LNCaP clone FGC (cell line): ENCODE measurements around the gene OR2A12.

Experiments used
- DNase-seq: peaks from one replicate; pipeline ENCODE4 v3.0.0-alpha.2; 2011; ENCODE audit warnings: low read depth
- H3K4me3 ChIP-seq: 2 replicates; pipeline ENCODE4 v1.5.1; 2011; ENCODE audit warnings: mild to moderate bottlenecking, low read depth, low read length, control low read depth
- TF ChIP-seq, protein P1 (sequence below): IDR thresholded peaks from 2 replicates; pipeline ENCODE4 v1.5.1; 2012; ENCODE audit warnings: mild to moderate bottlenecking; ENCODE audit not compliant: control insufficient read depth, insufficient read depth; ENCODE audit errors: extremely low read depth

OR2A12 gene

DNA sequence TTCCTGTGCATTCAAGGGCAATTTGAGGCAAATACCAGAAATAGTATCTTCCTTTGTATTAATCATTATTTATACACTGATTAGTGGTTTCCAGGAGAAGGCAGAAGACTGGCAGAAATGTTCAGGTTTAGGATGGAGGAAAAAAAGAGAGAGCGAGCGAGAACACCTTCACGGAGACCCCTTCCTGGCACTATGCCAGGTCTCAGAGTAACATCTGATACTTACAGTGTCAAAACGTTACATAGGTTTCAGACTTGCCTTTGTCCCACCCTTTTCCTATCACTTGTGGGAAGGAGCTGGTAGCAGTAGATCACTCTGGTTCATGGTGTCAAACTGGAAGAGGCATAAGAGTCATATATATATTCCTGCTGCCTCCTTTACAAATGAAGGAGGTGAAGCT is 652 bp downstream of the OR2A12 start:
- H3K4me3 ChIP-seq = no peak overlapping the region
- TF ChIP-seq, protein P1, sequence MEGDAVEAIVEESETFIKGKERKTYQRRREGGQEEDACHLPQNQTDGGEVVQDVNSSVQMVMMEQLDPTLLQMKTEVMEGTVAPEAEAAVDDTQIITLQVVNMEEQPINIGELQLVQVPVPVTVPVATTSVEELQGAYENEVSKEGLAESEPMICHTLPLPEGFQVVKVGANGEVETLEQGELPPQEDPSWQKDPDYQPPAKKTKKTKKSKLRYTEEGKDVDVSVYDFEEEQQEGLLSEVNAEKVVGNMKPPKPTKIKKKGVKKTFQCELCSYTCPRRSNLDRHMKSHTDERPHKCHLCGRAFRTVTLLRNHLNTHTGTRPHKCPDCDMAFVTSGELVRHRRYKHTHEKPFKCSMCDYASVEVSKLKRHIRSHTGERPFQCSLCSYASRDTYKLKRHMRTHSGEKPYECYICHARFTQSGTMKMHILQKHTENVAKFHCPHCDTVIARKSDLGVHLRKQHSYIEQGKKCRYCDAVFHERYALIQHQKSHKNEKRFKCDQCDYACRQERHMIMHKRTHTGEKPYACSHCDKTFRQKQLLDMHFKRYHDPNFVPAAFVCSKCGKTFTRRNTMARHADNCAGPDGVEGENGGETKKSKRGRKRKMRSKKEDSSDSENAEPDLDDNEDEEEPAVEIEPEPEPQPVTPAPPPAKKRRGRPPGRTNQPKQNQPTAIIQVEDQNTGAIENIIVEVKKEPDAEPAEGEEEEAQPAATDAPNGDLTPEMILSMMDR = no peak
- no peak for DNase-seq

DNA sequence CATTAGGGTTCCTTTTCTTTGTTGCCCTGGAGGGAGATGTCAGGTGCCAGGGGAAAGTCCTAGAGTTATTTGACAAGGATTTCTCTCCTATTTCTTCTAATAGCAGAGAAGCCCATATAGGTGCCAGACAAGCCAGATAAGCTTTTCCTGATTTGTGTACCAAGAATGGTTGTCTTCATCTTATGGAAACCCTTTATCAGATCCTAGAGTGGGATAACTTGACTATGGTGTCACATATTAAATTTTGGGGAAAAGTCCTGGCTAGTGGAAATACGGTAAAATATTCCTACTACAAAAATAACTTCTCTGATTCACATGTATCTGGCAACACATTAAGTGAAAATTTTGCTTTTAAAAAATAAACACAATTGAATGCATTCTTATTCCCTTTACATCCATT is 1.2 kb downstream of the OR2A12 start:
- TF ChIP-seq, protein P1 = no peak
- no peak overlapping the region for H3K4me3 ChIP-seq
- DNase-seq = no peak

DNA sequence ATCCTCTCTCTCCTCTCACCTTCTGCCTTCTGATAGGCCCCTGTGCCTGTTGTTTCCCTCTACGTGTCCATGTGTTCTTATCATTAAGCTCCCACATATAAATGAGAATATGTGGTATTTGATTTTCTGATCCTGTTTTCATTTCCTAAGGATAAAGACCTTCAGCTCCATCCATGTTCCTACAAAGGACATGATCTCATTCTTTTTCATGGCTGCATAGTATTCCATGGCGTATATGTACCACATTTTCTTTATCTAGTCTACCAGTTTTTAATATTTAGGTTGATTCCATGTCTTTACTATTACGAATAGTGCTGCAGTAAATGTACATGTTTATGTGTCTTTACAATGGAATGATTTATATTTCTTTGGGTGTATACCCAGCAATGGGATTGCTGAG is 4.6 kb downstream of the OR2A12 start:
- TF ChIP-seq, protein P1 = no peak
- DNase-seq = no peak
- no peak overlapping the region for H3K4me3 ChIP-seq

DNA sequence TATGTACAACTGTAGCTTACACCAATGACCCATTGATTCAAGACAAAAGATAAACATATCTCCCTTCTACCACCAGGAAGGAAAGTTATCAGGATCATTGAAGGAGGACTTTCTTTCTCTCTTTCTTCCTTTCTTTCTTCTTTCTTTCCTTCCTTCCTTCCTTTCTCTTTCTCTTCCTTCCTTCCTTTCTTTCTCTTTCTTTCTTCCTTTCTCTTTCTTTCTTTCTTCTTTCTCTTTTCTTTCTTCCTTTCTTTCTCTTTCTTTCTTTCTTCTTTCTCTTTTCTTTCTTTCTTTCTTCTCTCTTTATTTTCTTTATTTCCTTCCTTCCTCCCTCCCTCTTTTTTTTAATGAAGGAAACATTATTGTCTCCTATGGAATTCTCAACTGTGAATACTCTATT is 12.7 kb downstream of the OR2A12 start:
- DNase-seq = no peak
- TF ChIP-seq, protein P1 = no peak
- no peak overlapping the region for H3K4me3 ChIP-seq

DNA sequence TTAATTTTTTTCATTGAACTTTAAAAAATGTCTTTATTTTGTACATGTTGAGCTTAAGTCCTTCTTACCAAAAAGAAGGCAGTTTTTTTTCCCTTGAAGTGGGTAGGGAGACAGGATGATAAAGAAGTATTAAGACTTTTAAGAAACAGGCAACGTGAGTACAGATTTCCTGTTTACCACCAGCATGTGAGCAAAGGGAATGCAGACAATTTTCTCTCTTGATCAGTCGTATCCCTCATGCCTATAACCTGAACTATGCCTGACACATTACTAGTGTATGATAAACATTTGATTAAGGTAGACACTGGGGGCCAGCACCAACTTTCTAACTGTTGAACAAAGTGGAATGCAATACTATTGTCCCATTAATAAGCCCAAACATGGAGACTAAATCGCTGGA is 14.5 kb downstream of the OR2A12 start:
- no peak overlapping the region for H3K4me3 ChIP-seq
- TF ChIP-seq, protein P1 = no peak
- no peak for DNase-seq

DNA sequence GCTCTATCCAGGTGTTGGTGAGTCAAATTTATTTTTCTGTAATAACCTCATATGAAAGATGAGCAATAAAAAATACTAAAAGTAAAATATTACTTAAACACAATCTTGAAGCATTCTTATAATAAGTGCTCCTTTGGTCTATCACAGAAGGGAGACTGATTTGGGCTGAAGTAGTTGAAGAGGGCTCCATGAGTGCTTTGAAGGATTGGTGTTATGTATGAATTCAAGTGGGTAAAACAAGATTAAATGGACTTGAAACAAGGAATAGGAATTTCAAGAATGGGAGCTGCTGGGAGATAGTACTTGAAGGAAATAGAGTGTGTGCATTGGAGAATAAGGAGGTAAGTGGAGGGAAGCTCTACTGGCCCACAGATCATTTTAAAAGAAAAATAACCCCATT is 16.0 kb downstream of the OR2A12 start:
- DNase-seq = no peak
- TF ChIP-seq, protein P1 = no peak
- no peak overlapping the region for H3K4me3 ChIP-seq

DNA sequence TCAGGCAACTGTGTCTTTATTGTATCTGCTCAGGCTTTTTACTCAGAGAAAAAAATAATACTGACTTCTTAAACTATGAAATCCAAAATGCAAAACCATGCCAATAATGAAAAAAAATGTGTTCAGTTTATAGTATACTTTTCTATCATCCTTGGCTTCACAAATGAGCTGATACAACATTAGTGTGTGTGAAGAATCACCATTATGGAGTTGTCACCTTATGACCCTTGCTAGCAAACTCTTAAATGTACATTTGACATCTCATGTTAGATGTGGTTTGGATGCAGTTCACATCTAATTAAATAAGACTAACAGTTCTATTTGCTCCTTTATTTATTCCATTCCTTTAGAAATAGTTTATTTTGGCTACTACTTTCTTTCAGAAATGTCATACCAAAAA is 19.1 kb downstream of the OR2A12 start:
- no peak for DNase-seq
- TF ChIP-seq, protein P1 = no peak
- no peak overlapping the region for H3K4me3 ChIP-seq
